NCI-H1694 (cell line): Measurements from ENCODE around the gene NDUFA5.

Experiments used
- DNase-seq: peaks from one replicate; lab custom pipeline; 2025; lab: John Stamatoyannopoulos, UW

Gene NDUFA5

GRCh38 chr7:123557398-123558288 lies at the start of gene NDUFA5:
NDUFA5 (minus strand) TSS chr7:123557818; CDS start chr7:123557795, 23 bp downstream.
- DNase-seq: peak; percentile 99

DNA sequence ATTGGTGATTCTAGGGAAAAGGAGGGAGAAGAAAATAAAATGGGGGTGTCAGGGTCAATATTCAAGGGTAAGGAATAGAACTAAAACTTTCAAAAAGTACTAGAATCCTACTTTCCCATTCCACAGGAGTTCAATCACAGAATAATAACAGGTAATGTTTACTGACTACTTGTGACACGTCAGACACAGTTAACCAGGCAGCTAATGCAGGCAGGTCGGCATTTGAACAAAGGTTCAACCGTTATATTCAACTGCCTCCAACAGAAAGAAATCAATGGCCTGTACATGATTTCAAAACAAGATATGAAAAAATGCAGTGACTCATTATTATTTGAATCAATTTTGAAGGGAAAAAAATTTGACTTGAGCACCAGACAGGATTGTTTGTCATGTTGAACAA lies 47.1 kb upstream of the NDUFA5 start:
- DNase-seq: no peak

- no peak for DNase-seq
Observed at GRCh38 chr7:123602648-123603047, 45.0 kb upstream of the NDUFA5 start.

GRCh38 chr7:123601530-123601929 lies 43.9 kb upstream of the NDUFA5 start, which contains the start of gene ASB15:
ASB15 (plus strand) TSS chr7:123601821; CDS start chr7:123614503, 12,682 bp downstream.
- DNase-seq: no peak

DNA sequence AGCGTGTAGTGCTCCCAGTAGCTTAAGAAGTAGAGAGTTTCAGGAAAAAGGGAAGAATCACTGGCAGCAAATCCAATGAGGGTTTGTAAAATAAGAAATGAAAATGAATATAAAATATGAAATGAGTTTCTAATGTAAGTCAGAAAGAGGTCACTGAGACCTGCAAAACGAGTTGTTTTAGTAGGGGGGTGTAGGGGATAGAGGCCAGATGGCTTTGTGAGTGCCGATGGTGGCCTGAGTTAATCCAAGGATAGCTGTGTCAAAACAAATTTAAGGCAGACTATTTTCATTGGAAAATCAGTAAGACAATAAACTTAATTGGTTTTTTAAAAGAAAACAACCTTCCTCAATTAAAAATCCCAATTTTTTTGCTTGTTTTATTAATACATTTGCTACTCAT lies 43.3 kb upstream of the NDUFA5 start:
- no peak for DNase-seq

GRCh38 chr7:123599766-123600165 lies 42.1 kb upstream of the NDUFA5 start:
- DNase-seq: no peak

DNA sequence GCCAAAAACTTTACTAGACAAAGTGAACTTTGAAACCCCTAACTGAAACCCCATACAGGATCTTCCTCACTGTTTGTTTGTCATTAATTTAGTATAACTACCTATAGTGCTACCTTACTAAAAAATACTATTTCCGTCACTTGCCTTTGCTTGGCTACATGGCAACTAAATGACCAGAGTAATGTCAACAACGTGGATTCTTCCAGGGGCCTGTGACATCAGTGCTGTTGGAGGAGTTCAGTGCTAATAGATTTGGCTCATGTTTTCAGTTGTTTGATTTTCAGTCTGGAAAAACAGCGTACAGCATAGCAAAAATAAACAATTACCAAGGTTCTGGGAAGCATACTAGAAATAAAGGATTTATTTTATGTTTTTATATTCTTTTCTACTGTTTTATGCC lies 41.0 kb upstream of the NDUFA5 start:
- no peak for DNase-seq

- DNase-seq: no peak
Observed at GRCh38 chr7:123594813-123595241, 37.2 kb upstream of the NDUFA5 start.

- DNase-seq: no peak
Observed at GRCh38 chr7:123588376-123588775, 30.8 kb upstream of the NDUFA5 start.

- DNase-seq: no peak
Observed at GRCh38 chr7:123583821-123584220, 26.2 kb upstream of the NDUFA5 start.

GRCh38 chr7:123581162-123581459 lies 23.5 kb upstream of the NDUFA5 start:
- no peak for DNase-seq

GRCh38 chr7:123580406-123581161 lies 23.0 kb upstream of the NDUFA5 start:
- peak; percentile 39 for DNase-seq

DNA sequence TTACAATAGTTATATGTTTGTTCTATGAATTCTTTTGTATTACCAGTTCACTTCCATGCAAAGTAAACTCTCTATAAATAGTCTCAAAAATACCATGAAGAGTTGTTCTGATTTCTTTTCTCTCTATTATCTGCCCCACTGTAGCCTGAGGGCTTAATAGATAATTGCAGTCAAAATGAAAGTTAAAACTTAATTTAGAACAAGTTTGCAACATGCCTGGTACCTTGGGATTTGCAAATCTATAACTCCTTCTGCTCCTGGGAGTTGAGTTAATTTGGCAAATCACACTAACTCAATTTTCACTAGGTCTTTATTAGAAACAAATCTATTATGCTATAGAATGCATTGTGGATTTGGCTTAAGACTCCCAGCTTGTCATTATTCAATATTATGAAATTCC lies 21.8 kb upstream of the NDUFA5 start:
- DNase-seq: no peak

DNA sequence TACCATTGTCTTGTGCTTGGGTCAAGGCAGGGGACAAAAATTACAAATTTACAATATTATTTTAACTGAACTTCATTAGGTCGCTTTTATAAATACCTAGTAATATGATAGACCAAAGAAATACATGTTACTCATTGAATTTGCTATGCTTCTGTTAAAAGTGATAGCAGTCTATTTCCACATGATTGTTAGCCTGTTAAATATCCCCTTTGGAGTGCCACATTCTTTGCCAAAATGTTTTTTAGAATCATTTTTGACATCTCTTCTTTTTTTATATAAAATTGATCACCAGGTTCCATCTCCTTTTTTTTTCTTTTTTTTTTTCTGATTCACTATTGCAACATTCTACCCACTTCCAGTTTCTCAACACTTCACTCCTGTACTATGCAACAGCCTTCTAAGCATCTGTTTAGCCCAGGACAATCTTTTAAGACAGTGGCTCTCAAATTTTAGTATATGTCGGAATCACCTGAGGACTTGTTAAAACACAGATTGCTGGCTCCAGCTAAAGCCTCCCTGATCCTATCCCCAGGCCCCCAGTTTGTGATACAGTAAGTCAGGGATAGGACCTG lies 16.4 kb upstream of the NDUFA5 start:
- DNase-seq: no peak

DNA sequence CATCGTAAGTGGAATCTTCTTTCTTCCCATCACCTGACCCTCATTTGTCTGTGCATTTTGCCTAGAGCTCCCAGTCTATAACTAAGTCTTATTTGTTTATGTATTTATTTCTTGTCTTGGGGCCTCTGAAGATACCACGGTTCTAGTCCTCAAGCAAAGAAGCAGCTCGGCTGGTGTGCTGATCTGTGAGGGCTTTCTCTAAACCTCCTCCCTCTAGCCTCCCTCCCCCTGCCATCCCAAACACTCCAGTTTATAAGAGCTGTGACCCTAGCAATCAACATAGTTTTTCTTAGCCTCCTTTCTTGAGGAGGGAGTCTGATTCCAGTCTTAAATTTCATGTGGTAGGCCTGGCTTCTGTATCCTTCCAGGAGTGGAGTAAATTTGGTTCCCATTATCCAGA lies 15.7 kb upstream of the NDUFA5 start:
- no peak for DNase-seq

DNA sequence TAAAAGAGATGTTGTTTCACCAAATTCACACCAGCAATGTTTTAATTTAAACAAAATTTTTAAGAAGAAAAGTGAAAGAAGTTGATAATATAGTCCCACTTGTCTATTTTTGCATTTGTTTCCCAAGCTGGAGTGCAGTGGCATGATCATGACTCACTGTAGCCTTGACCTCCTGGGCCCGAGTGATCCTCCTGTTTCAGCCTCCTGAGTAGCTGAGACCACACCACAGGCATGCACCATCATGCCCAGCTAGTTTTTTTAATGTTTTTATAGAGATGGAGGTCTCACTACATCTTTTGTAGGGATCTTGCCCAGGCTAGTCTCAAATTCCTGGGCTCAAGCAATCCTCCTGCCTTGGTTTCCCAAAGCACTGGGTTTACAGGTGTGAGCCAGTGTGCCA lies 14.1 kb upstream of the NDUFA5 start:
- no peak for DNase-seq

GRCh38 chr7:123571187-123571586 lies 13.6 kb upstream of the NDUFA5 start:
- DNase-seq: no peak

GRCh38 chr7:123570390-123571182 lies 13.0 kb upstream of the NDUFA5 start:
- DNase-seq: no peak

DNA sequence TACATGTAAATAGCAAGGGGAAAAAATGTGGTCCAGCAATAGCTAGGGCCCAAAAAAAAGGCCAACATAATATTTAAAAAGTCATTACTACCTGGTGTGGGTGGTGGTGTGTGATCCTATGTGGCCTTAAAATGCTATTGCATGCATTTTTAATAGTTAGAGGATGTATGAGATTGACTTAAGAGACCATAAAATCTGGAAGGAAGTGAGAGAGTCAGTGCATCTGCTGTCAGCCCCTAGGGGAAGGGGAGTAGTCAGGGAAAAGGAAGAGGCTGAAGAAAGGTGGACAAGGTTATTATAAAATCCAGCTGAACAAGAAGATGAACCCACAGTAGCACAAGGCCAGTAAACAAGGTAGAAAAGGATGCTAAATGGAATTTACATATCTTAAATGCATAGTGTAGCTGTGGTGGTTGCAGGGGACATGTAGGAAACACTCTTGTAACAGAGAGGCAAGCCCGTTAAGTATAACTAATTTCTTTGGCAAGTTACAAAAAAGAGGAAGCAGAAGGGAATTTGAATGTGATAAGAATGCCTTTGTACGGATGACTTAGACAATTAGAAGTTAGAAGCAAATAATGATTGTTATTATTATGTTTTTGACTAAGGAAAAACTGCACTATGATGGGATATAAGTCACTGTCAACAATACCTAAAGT lies 11.9 kb upstream of the NDUFA5 start:
- no peak for DNase-seq

DNA sequence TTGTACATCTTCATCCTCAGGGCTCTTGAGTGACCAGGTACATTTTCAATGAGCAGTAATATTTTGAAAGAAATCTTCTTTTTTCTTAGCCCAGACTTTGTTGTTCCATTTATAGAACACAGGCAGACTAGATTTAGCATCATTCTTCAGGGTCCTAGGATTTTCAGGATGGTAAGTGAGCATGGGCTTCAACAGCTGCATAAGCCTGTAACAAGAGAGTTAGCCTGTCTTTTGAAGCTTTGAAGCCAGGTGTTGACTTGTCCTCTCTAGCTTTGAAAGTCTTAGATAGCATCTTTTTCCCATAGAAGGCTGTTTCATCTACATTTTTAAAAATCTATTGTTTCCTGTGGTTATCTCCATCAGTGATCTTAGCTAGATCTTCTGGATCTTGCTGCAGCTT lies 4.5 kb upstream of the NDUFA5 start:
- DNase-seq: no peak

DNA sequence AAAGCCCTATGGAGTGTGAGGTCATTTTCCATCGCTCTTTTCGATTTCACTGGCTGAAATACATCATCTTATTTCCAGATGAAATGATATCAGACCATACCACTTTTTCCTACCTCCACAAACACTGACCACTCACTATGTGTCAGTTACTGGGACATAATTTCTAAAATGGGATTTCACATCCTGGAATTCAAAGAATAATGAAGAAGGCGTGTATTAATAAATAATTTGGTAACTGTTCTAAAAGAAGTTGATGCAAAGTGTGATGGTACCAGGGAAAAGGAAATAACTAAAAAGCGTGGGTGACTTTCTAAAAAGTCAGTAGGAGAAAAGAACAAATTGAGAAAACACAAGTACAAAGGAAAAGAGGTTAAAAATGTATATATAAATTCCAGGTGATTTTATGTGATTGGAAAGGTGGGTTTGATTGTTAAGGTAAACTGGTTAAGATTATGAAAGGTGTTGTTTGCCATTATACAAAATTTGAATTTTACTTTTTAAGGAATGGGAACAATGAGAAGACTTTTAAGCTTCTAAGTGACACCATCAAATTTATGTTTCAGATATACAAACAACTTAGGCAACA lies 764 bp upstream of the NDUFA5 start:
- DNase-seq: no peak
